Caco-2 (cell line): ENCODE results near the gene COA8. TPM values are rescaled to one million over a fixed set of nuclear protein-coding genes. Genes with fewer than 3 reads are reported as not detected.

Experiments used
- BruUV-seq: library from RNA; stranded (reverse); fragments of 400-500 nt; replicated peaks from 2 replicates; lab custom pipeline; 2021; lab: Mats Ljungman, UMichigan
- CTCF ChIA-PET: fragments of 300-600 bp; sonication (Branson Sonifier 250); formaldehyde crosslinking; loops from one replicate; lab custom pipeline; 2022; ENCODE audit warnings: antibody characterized with exemption; lab: Charles Lee
- POLR2A ChIA-PET: fragments of 300-600 bp; sonication (Branson Sonifier 250); formaldehyde crosslinking; loops from one replicate; lab custom pipeline; 2022; ENCODE audit warnings: antibody characterized with exemption; lab: Charles Lee
- DNase-seq, 2 experiments: peaks; one replicate each; pipeline versions ENCODE4 v3.0.0 to v3.0.0-alpha.2; 2020 to 2022
- H3K27me3 ChIP-seq: replicated peaks from 2 replicates; pipeline ENCODE4 v1.6.0; 2011; ENCODE audit warnings: low read length; ENCODE audit not compliant: control insufficient read depth, insufficient read depth
- H3K36me3 ChIP-seq: 2 replicates; pipeline ENCODE4 v1.5.1; 2011; ENCODE audit warnings: low read length; ENCODE audit not compliant: control insufficient read depth, insufficient read depth
- H3K4me1 ChIP-seq: fragments of 250-450 bp; sonication (Bioruptor Pico); 2 replicates; pipeline ENCODE4 v1.5.1; 2020; ENCODE audit warnings: mild to moderate bottlenecking
- H3K4me3 ChIP-seq: 2 replicates; pipeline ENCODE4 v1.5.1; 2011; ENCODE audit warnings: low read depth, mild to moderate bottlenecking, control low read depth, low read length
- H3K9me3 ChIP-seq: fragments of 250-450 bp; sonication (Bioruptor Pico); 2 replicates; pipeline ENCODE4 v1.5.1; 2020; ENCODE audit warnings: mild to moderate bottlenecking, moderate library complexity
- H3K27ac Mint-ChIP-seq: one replicate; pipeline ENCODE4 v1.8.0; 2022; ENCODE audit warnings: mixed read lengths; ENCODE audit not compliant: unreplicated experiment
- H3K27me3 Mint-ChIP-seq: one replicate; pipeline ENCODE4 v1.8.0; 2022; ENCODE audit warnings: mixed read lengths; ENCODE audit not compliant: insufficient read depth, unreplicated experiment
- H3K36me3 Mint-ChIP-seq: one replicate; pipeline ENCODE4 v1.8.0; 2022; ENCODE audit warnings: mild to moderate bottlenecking, mixed read lengths; ENCODE audit not compliant: insufficient read depth, unreplicated experiment
- H3K4me1 Mint-ChIP-seq: one replicate; pipeline ENCODE4 v1.8.0; 2022; ENCODE audit warnings: low read depth, mixed read lengths; ENCODE audit not compliant: unreplicated experiment
- H3K4me3 Mint-ChIP-seq: one replicate; pipeline ENCODE4 v1.8.0; 2022; ENCODE audit warnings: mild to moderate bottlenecking, moderate library complexity, mixed read lengths; ENCODE audit not compliant: unreplicated experiment
- H3K9me3 Mint-ChIP-seq: one replicate; pipeline ENCODE4 v1.8.0; 2022; ENCODE audit warnings: mixed read lengths; ENCODE audit not compliant: unreplicated experiment
- intact Hi-C: fragments of 100-400 bp; cut with micrococcal nuclease; formaldehyde crosslinking; loops from one replicate; pipeline ENCODE4 v1.10.0; 2022; ENCODE audit not compliant: unreplicated experiment
- total RNA-seq: library from RNA; stranded (reverse); gene quantifications from 2 replicates; pipeline ENCODE4 v1.2.3, GENCODE V29; 2022
- TF ChIP-seq, protein P1 (sequence below), 2 experiments: fragments of 200-600 bp in 1 of 2; IDR thresholded peaks; 1 replicate in 1 of 2; 2 replicates in 1 of 2; pipeline versions ENCODE4 v1.5.1 to v1.8.0; 2011 to 2022; ENCODE audit warnings: antibody characterized with exemption in 1 of 2, control low read depth in 1 of 2, inconsistent platforms in 1 of 2, low read depth in 1 of 2, low read length in 1 of 2, mild to moderate bottlenecking in 1 of 2, moderate library complexity in 1 of 2; ENCODE audit not compliant: insufficient read depth in 1 of 2, severe bottlenecking in 1 of 2, unreplicated experiment in 1 of 2

Gene COA8
- total RNA-seq, 1 experiment from 2014 or later: 50.7 TPM

DNA sequence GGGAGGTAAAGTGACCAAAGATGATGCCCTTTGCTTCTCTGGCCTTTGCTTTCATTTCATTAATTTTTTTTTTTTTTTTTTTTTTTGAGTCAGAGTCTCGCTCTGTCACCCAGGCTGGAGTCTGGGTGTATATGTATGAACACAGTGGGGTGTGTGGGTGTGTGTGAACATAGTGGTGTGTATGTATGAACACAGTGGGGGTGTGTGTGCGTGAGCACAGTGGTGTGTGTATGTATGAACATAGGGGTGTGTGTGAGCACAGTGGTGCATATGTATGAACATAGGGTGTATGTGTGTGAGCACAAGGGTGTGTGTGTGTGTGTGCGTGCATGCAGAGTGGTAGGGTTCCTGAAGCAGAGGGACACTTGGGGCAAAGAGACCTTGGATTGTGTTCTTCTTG lies 75.8 kb downstream of the COA8 start:
- ChIA-PET CTCF (no interaction called here), POLR2A (no interaction called here)
- intact Hi-C loops: no loop called here
- no peaks in the 10 kb centered on the region for H3K36me3 ChIP-seq
- no peak overlapping the region for H3K4me3 ChIP-seq
- no peaks in the 10 kb centered on the region for H3K27me3 ChIP-seq
- Mint-ChIP-seq H3K4me3 (no peak overlapping the region), H3K9me3 (no peaks in the 10 kb centered on the region), H3K4me1 (no peaks in the 10 kb centered on the region), H3K36me3 (peaks cover 14% of the 10 kb centered on the region), H3K27me3 (no peaks in the 10 kb centered on the region), H3K27ac (no peak overlapping the region)
- BruUV-seq: no TSS peak
- no peak for DNase-seq
- no peaks in the 10 kb centered on the region for H3K4me1 ChIP-seq
- TF ChIP-seq, protein P1, sequence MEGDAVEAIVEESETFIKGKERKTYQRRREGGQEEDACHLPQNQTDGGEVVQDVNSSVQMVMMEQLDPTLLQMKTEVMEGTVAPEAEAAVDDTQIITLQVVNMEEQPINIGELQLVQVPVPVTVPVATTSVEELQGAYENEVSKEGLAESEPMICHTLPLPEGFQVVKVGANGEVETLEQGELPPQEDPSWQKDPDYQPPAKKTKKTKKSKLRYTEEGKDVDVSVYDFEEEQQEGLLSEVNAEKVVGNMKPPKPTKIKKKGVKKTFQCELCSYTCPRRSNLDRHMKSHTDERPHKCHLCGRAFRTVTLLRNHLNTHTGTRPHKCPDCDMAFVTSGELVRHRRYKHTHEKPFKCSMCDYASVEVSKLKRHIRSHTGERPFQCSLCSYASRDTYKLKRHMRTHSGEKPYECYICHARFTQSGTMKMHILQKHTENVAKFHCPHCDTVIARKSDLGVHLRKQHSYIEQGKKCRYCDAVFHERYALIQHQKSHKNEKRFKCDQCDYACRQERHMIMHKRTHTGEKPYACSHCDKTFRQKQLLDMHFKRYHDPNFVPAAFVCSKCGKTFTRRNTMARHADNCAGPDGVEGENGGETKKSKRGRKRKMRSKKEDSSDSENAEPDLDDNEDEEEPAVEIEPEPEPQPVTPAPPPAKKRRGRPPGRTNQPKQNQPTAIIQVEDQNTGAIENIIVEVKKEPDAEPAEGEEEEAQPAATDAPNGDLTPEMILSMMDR (IDR thresholded peaks at IDR 0.05; ENCODE audit: insufficient read depth in 1 of 2, low read depth in 1 of 2, low read length in 1 of 2, severe bottlenecking in 1 of 2, unreplicated experiment in 1 of 2): no peak
- no peaks in the 10 kb centered on the region for H3K9me3 ChIP-seq

Other genes starting within 250 kb of the COA8 start
- gene EIF5, start 228.7 kb upstream of the COA8 start, total RNA-seq: 350 and 392 TPM in 2 replicates
- 71.6 and 78.0 TPM in 2 replicates for gene MARK3, start 177.5 kb upstream of the COA8 start, total RNA-seq
- gene CKB, start 40.1 kb upstream of the COA8 start, total RNA-seq: 611 and 645 TPM in 2 replicates
- 20.8 and 22.3 TPM in 2 replicates for gene TRMT61A, start 33.8 kb upstream of the COA8 start, total RNA-seq
- gene BAG5, start 303 bp upstream of the COA8 start, total RNA-seq: 28.9 and 31.6 TPM in 2 replicates
- 108 and 110 TPM in 2 replicates for gene KLC1, start 66.3 kb downstream of the COA8 start, total RNA-seq
- 39.5 and 44.0 TPM in 2 replicates for gene XRCC3, start 152.5 kb downstream of the COA8 start, total RNA-seq
- 61.6 and 66.2 TPM in 2 replicates for gene ZFYVE21, start 152.8 kb downstream of the COA8 start, total RNA-seq